RWPE1 (cell line): ENCODE measurements around the gene PKP1.

Source experiments
- CTCF ChIA-PET: fragments of 350-600 bp; sonication (Branson Sonifier 250); formaldehyde crosslinking; extraction: SDS; loops from one replicate; lab custom pipeline; 2021; lab: Yijun Ruan, JAX
- POLR2A ChIA-PET: fragments of 400-600 bp; formaldehyde crosslinking; extraction: SDS; loops from one replicate; lab custom pipeline; 2020; ENCODE audit warnings: antibody characterized with exemption; ENCODE audit not compliant: low non-redundant PET; lab: Yijun Ruan, JAX
- DNase-seq: peaks from one replicate; pipeline ENCODE4 v3.0.0; 2012; ENCODE audit warnings: low spot score
- H3K27ac ChIP-seq: fragments of 450-650 bp; 2 replicates; pipeline ENCODE4 v1.5.1; 2017
- TF ChIP-seq, protein P1 (sequence below): fragments of 450-650 bp; conservative IDR thresholded peaks from 2 replicates; pipeline ENCODE4 v1.5.1; 2017; ENCODE audit warnings: low read depth, mild to moderate bottlenecking

The PKP1 gene

GRCh38 chr1:201331166-201331565 is 47.9 kb downstream of the PKP1 start:
- TF ChIP-seq, protein P1, sequence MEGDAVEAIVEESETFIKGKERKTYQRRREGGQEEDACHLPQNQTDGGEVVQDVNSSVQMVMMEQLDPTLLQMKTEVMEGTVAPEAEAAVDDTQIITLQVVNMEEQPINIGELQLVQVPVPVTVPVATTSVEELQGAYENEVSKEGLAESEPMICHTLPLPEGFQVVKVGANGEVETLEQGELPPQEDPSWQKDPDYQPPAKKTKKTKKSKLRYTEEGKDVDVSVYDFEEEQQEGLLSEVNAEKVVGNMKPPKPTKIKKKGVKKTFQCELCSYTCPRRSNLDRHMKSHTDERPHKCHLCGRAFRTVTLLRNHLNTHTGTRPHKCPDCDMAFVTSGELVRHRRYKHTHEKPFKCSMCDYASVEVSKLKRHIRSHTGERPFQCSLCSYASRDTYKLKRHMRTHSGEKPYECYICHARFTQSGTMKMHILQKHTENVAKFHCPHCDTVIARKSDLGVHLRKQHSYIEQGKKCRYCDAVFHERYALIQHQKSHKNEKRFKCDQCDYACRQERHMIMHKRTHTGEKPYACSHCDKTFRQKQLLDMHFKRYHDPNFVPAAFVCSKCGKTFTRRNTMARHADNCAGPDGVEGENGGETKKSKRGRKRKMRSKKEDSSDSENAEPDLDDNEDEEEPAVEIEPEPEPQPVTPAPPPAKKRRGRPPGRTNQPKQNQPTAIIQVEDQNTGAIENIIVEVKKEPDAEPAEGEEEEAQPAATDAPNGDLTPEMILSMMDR: no peak
- no peak for DNase-seq
- ChIA-PET POLR2A (no interaction called here), CTCF (interaction anchor here (1.4 to 2.0 kb wide), 5 partner anchors 17 to 77 kb away, joined by 3 to 11 read pairs (median 4); no protein-coding TSS in a partner anchor)
- H3K27ac ChIP-seq: peak overlapping the region; percentile 68

DNA sequence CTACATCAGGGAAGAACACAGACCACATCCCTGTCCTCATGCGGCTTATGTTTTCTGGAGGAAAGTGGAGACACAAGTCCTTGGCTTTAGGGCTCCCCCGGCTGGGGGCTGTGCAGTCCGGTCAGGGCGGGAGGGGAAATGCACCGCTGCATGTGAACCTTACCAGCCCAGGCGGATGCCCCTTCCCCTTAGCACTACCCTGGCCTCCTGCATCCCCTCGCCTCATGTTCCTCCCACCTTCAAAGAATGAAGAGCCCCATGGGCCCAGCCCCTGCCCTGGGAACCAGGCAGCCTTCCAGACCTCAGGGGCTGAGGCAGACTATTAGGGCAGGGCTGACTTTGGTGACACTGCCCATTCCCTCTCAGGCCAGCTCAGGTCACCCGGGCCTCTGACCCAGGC is 48.7 kb downstream of the PKP1 start:
- TF ChIP-seq, protein P1: no peak
- DNase-seq: no peak
- peak overlapping the region; percentile 68 for H3K27ac ChIP-seq
- ChIA-PET POLR2A (interaction anchor here (1.0 kb wide), 1 partner anchor 33 kb away, joined by 4 read pairs; no protein-coding TSS in a partner anchor), CTCF (interaction anchor here (1.0 kb wide), 1 partner anchor 31 kb away, joined by 3 read pairs; no protein-coding TSS in a partner anchor)

DNA sequence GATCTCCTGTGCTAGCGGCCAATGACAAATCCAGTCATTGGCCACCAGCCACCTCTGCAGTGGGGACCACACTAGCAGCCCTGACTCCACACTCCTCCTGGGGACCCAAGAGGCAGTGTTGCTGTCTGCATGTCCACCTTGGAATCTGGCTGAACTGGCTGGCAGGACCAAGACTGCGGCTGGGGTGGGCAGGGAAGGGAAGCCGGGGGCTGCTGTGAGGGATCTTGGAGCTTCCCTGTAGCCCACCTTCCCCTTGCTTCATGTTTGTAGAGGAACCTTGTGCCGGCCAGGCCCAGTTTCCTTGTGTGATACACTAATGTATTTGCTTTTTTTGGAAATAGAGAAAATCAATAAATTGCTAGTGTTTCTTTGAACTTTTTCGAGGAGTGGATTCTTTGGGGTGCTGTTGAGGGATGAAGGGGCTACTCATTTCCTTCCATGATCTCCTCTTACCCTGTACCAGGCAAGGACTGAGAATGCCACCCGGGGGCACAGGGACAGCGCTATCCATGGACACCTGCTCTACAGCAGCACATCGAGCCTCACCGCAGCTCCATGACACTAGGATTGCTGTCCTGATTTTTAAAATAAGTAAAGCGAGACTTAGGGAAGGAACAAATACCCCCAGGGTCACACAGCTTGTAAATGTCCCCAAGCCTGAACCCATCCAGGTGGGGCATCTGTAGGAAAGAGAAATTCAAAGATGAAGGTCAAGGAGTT is 49.5 kb downstream of the PKP1 start:
- no peak for DNase-seq
- ChIA-PET POLR2A (interaction anchor here (1.0 kb wide), 1 partner anchor 34 kb away, joined by 4 read pairs; no protein-coding TSS in a partner anchor), CTCF (interaction anchor here (1.0 to 1.4 kb wide), 2 partner anchors 30 kb away, joined by 3 to 5 read pairs; no protein-coding TSS in a partner anchor)
- peak overlapping the region; percentile 68 for H3K27ac ChIP-seq
- TF ChIP-seq, protein P1: no peak

- no peak for DNase-seq
- ChIA-PET POLR2A (no interaction called here), CTCF (interaction anchor here (0.6 to 1.8 kb wide), 10 partner anchors 12 to 401 kb away, joined by 3 to 6 read pairs (median 4); no protein-coding TSS in a partner anchor)
- TF ChIP-seq, protein P1: no peak
- H3K27ac ChIP-seq: peak overlapping the region; percentile 62
These were observed 51.2 kb downstream of the PKP1 start for GRCh38 chr1:201334325-201335173.

DNA sequence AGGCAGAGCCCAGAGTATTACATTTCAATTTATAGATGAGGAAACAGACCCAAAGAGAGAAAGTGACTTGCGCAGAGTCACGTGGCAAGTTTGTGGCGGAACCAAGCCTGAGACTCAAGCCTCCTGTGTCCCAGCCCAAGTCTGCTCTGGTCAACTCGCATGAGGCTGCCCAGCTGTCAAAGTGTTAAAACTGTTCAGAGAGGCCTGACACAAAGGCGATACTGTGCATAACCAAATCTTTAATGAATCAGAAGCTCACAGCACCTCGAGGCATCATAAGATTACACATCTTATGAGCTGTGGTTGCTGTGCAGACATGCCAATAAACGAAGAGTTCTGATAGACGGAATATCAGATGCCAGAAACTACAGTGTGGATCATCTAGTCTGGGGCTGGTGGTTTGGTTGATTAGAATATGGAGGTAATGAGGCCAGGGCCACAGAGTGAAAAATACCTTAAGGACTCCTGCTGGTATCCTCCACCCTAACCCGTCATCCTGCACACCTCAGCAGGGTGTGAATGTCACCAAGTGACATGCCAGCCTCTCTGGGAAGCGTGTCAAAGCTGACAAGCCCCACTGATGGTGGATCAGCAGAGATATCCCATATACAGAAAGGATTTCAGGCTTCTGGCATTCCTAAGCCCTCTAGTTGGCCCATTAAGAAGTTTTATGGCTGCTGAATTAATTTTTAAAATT is 52.0 kb downstream of the PKP1 start:
- ChIA-PET CTCF (interaction anchor here (0.6 to 1.8 kb wide), 3 partner anchors 11 to 113 kb away, joined by 3 to 6 read pairs (median 5); no protein-coding TSS in a partner anchor), POLR2A (interaction anchor here (0.5 kb wide), 1 partner anchor 26 kb away, joined by 3 read pairs; no protein-coding TSS in a partner anchor)
- peak; percentile 69 for DNase-seq
- TF ChIP-seq, protein P1: no peak
- H3K27ac ChIP-seq: peak overlapping the region; percentile 62
